ENCODE results near the gene TTYH3.
"Not testable (repeated sequence)": the region's sequence is repeated elsewhere in the genome, so short reads cannot be mapped to it uniquely, and the experiment has no call there.

TTYH3 gene

GRCh38 chr7:2631946-2632732 is at the start of gene TTYH3:
Gene TTYH3 (plus strand): TSS chr7:2631986. CDS start chr7:2632156, 170 bp downstream.
- no peak for DNase-seq (ENCODE audit: low read depth)

- no peak for DNase-seq (ENCODE audit: low read depth)
Measured at GRCh38 chr7:2582006-2582735, 49.6 kb upstream of the TTYH3 start.

- DNase-seq (ENCODE audit: low read depth), result no peak
Measured at GRCh38 chr7:2583798-2584580, 47.8 kb upstream of the TTYH3 start.

GRCh38 chr7:2585446-2585845 is 46.3 kb upstream of the TTYH3 start:
- DNase-seq (ENCODE audit: low read depth), result no peak

GRCh38 chr7:2586326-2587020 is 45.3 kb upstream of the TTYH3 start:
- DNase-seq (ENCODE audit: low read depth), result no peak

GRCh38 chr7:2587134-2587533 is 44.7 kb upstream of the TTYH3 start:
- no peak for DNase-seq (ENCODE audit: low read depth)

- DNase-seq (ENCODE audit: low read depth), result no peak
Measured at GRCh38 chr7:2587778-2588177, 44.0 kb upstream of the TTYH3 start.

GRCh38 chr7:2589341-2589740 is 42.4 kb upstream of the TTYH3 start:
- no peak for DNase-seq (ENCODE audit: low read depth)

GRCh38 chr7:2589941-2590340 is 41.8 kb upstream of the TTYH3 start:
- not testable (repeated sequence) for DNase-seq (ENCODE audit: low read depth)

- DNase-seq (ENCODE audit: low read depth), result no peak
Measured at GRCh38 chr7:2592375-2592865, 39.4 kb upstream of the TTYH3 start.

GRCh38 chr7:2593036-2593727 is 38.6 kb upstream of the TTYH3 start:
- DNase-seq (ENCODE audit: low read depth), result no peak

- no peak for DNase-seq (ENCODE audit: low read depth)
Measured at GRCh38 chr7:2594599-2594998, 37.2 kb upstream of the TTYH3 start.

- no peak for DNase-seq (ENCODE audit: low read depth)
Measured at GRCh38 chr7:2595258-2595860, 36.4 kb upstream of the TTYH3 start.

GRCh38 chr7:2596464-2597272 is 35.1 kb upstream of the TTYH3 start:
- no peak for DNase-seq (ENCODE audit: low read depth)

- DNase-seq (ENCODE audit: low read depth), result no peak
Measured at GRCh38 chr7:2597273-2597640, 34.5 kb upstream of the TTYH3 start.

GRCh38 chr7:2598154-2598823 is 33.5 kb upstream of the TTYH3 start:
- no peak for DNase-seq (ENCODE audit: low read depth)

- DNase-seq (ENCODE audit: low read depth), result no peak
Measured at GRCh38 chr7:2601065-2601464, 30.7 kb upstream of the TTYH3 start.

GRCh38 chr7:2601907-2602306 is 29.9 kb upstream of the TTYH3 start:
- DNase-seq (ENCODE audit: low read depth), result no peak

- DNase-seq (ENCODE audit: low read depth), result no peak
Measured at GRCh38 chr7:2602406-2603043, 29.3 kb upstream of the TTYH3 start.
